H1 (cell line): ENCODE results near the gene KCTD2. TPM values are rescaled to one million over a fixed set of nuclear protein-coding genes. Genes with fewer than 3 reads are reported as not detected.
"Not testable (repeated sequence)": the region's sequence is repeated elsewhere in the genome, so short reads cannot be mapped to it uniquely, and the experiment has no call there.

Source experiments
- CTCF ChIA-PET: fragments of 300-600 bp; sonication (Branson Sonifier 250); formaldehyde crosslinking; loops from one replicate; lab custom pipeline; 2021; ENCODE audit not compliant: partially characterized antibody; lab: Charles Lee
- POLR2A ChIA-PET: fragments of 300-600 bp; sonication (Branson Sonifier 250); formaldehyde crosslinking; loops from one replicate; lab custom pipeline; 2021; ENCODE audit warnings: inconsistent platforms; ENCODE audit not compliant: partially characterized antibody; lab: Charles Lee
- DNase-seq, 2 experiments: peaks; one replicate each; pipeline versions ENCODE4 v3.0.0 to v3.0.0-alpha.2; 2010 to 2022; ENCODE audit warnings: low spot score in 2 of 2, low read depth in 1 of 2, mixed read lengths in 1 of 2
- FAIRE-seq: peaks from 2 replicates; lab custom pipeline; 2011; peaks lifted over from hg19 to GRCh38; lab: Jason Lieb, UNC
- H2AFZ ChIP-seq: 2 replicates; pipeline ENCODE4 v1.8.1; 2012; ENCODE audit warnings: low read length, inconsistent platforms
- H2AK5ac ChIP-seq: 2 replicates; pipeline ENCODE4 v1.6.1; 2013; ENCODE audit warnings: low read depth, low read length
- H2BK120ac ChIP-seq: replicated peaks from 2 replicates; pipeline ENCODE3; 2013; ENCODE audit warnings: low read depth, low read length, inconsistent platforms
- H2BK12ac ChIP-seq: 2 replicates; pipeline ENCODE4 v1.6.1; 2013; ENCODE audit warnings: low read depth, low read length
- H2BK15ac ChIP-seq: 2 replicates; pipeline ENCODE4 v1.6.1; 2013; ENCODE audit warnings: low read length
- H2BK20ac ChIP-seq: 2 replicates; pipeline ENCODE4 v1.6.1; 2013; ENCODE audit warnings: low read length
- H2BK5ac ChIP-seq: 2 replicates; pipeline ENCODE4 v1.6.1; 2013; ENCODE audit warnings: low read depth, low read length
- H3K14ac ChIP-seq: 2 replicates; pipeline ENCODE4 v1.6.1; 2013; ENCODE audit warnings: inconsistent platforms; ENCODE audit not compliant: insufficient read length
- H3K18ac ChIP-seq: 2 replicates; pipeline ENCODE4 v1.6.1; 2013; ENCODE audit warnings: low read length; ENCODE audit errors: extremely low read depth
- H3K23ac ChIP-seq: 2 replicates; pipeline ENCODE4 v1.6.1; 2013; ENCODE audit warnings: inconsistent platforms; ENCODE audit not compliant: insufficient read length
- H3K23me2 ChIP-seq: 2 replicates; pipeline ENCODE4 v1.6.1; 2013; ENCODE audit warnings: low read depth, low read length
- H3K27ac ChIP-seq: 2 replicates; pipeline ENCODE4 v1.6.1; 2011; ENCODE audit warnings: low read depth, low read length, inconsistent platforms
- H3K27me3 ChIP-seq, 4 experiments: replicated peaks in 1 of 4; 1 replicate in 1 of 4; 2 replicates in 3 of 4; pipeline versions ENCODE4 v1.6.1 to v1.8.1; 2011 to 2013; ENCODE audit warnings: low read length in 3 of 4, mild to moderate bottlenecking in 3 of 4, inconsistent platforms in 2 of 4, mixed read lengths in 2 of 4, moderate library complexity in 1 of 4; ENCODE audit not compliant: control insufficient read depth in 3 of 4, insufficient read depth in 3 of 4; ENCODE audit errors: extremely low read depth in 1 of 4
- H3K36me3 ChIP-seq, 4 experiments: 2 replicates each; pipeline versions ENCODE4 v1.6.1 to v1.8.1; 2011 to 2013; ENCODE audit warnings: mild to moderate bottlenecking in 4 of 4, low read length in 3 of 4, moderate library complexity in 2 of 4, control low read depth in 1 of 4, inconsistent platforms in 1 of 4; ENCODE audit not compliant: insufficient read depth in 4 of 4, control insufficient read depth in 2 of 4
- H3K4ac ChIP-seq: replicated peaks from 2 replicates; pipeline ENCODE3; 2013; ENCODE audit warnings: low read length, low read depth, mixed read lengths, inconsistent platforms; ENCODE audit not compliant: insufficient read length
- H3K4me1 ChIP-seq, 4 experiments: replicated peaks in 1 of 4; 1 replicate in 1 of 4; 2 replicates in 3 of 4; pipeline versions ENCODE4 v1.6.1 to v1.8.1; 2011 to 2013; ENCODE audit warnings: low read length in 3 of 4, inconsistent platforms in 2 of 4, mixed read lengths in 1 of 4; ENCODE audit not compliant: insufficient read depth in 4 of 4, control insufficient read depth in 3 of 4
- H3K4me2 ChIP-seq, 2 experiments: 2 replicates each; pipeline versions ENCODE4 v1.6.1 to v1.8.1; 2011 to 2013; ENCODE audit warnings: low read depth in 2 of 2, low read length in 2 of 2, control low read depth in 1 of 2, inconsistent platforms in 1 of 2, mild to moderate bottlenecking in 1 of 2; ENCODE audit not compliant: insufficient read depth in 1 of 2
- H3K4me3 ChIP-seq, 4 experiments: fragments of 200-600, 300-600 bp in 1 of 4; sonication (generic), shearing (Covaris generic), sonication (Bioruptor Twin) in 1 of 4; 2 replicates each; pipeline versions ENCODE4 v1.5.1 to v1.8.1; 2011 to 2016; ENCODE audit warnings: low read length in 4 of 4, low read depth in 3 of 4, control low read depth in 2 of 4, inconsistent platforms in 2 of 4, mild to moderate bottlenecking in 2 of 4, mixed read lengths in 1 of 4, moderate library complexity in 1 of 4; ENCODE audit not compliant: insufficient read depth in 2 of 4; ENCODE audit errors: extremely low read depth in 1 of 4
- H3K56ac ChIP-seq: replicated peaks from 2 replicates; pipeline ENCODE3; 2013; ENCODE audit warnings: low read depth, mild to moderate bottlenecking, mixed read lengths, low read length, inconsistent platforms; ENCODE audit not compliant: insufficient read length
- H3K79me1 ChIP-seq: 2 replicates; pipeline ENCODE4 v1.6.1; 2013; ENCODE audit warnings: low read depth, low read length, control low read depth
- H3K79me2 ChIP-seq, 2 experiments: 2 replicates each; pipeline versions ENCODE4 v1.6.1 to v1.8.1; 2012 to 2013; ENCODE audit warnings: low read length in 2 of 2, mild to moderate bottlenecking in 2 of 2, inconsistent platforms in 1 of 2; ENCODE audit not compliant: insufficient read depth in 2 of 2, control insufficient read depth in 1 of 2
- H3K9ac ChIP-seq, 4 experiments: replicated peaks in 1 of 4; 1 replicate in 1 of 4; 2 replicates in 3 of 4; pipeline versions ENCODE4 v1.6.1 to v1.8.1; 2011 to 2013; ENCODE audit warnings: low read depth in 3 of 4, low read length in 3 of 4, control low read depth in 2 of 4, mild to moderate bottlenecking in 2 of 4, moderate library complexity in 2 of 4, inconsistent platforms in 1 of 4; ENCODE audit errors: extremely low read depth in 1 of 4
- H3K9me3 ChIP-seq, 2 experiments: 2 replicates each; pipeline versions ENCODE4 v1.6.1 to v1.8.1; 2012 to 2013; ENCODE audit warnings: mild to moderate bottlenecking in 2 of 2, moderate library complexity in 2 of 2, control low read depth in 1 of 2, inconsistent platforms in 1 of 2, low read depth in 1 of 2, low read length in 1 of 2, mixed read lengths in 1 of 2; ENCODE audit not compliant: insufficient read depth in 2 of 2
- H4K20me1 ChIP-seq, 2 experiments: replicated peaks in 1 of 2; 2 replicates each; pipeline versions ENCODE3 to v1.8.1; 2011 to 2013; ENCODE audit warnings: inconsistent platforms in 2 of 2, low read length in 2 of 2, mild to moderate bottlenecking in 1 of 2; ENCODE audit not compliant: insufficient read depth in 2 of 2, control insufficient read depth in 1 of 2
- H4K5ac ChIP-seq: 2 replicates; pipeline ENCODE4 v1.6.1; 2013; ENCODE audit warnings: low read length, low read depth, mixed read lengths, inconsistent platforms; ENCODE audit not compliant: insufficient read length
- H4K8ac ChIP-seq: 2 replicates; pipeline ENCODE4 v1.8.0; 2013; ENCODE audit warnings: mild to moderate bottlenecking, moderate library complexity, low read length, inconsistent platforms; ENCODE audit not compliant: insufficient read depth; ENCODE audit errors: extremely low read depth
- H4K91ac ChIP-seq: replicated peaks from 2 replicates; pipeline ENCODE3; 2013; ENCODE audit warnings: low read length, mixed read lengths, inconsistent platforms; ENCODE audit not compliant: insufficient read length
- WGBS, 2 experiments: shearing (Covaris generic) in 1 of 2; methylation state at CpG; one replicate each; pipeline versions ENCODE4 v1.1.6 to v1.1.7; 2013 to 2015; ENCODE audit warnings: low lambda C conversion rate in 2 of 2, mixed read lengths in 2 of 2, inconsistent platforms in 1 of 2, low coverage in 1 of 2, missing lambda C conversion rate in 1 of 2; ENCODE audit not compliant: insufficient replicate concordance in 2 of 2, insufficient coverage in 1 of 2, insufficient read length in 1 of 2; ENCODE audit errors: extremely low coverage in 1 of 2, missing lambda C conversion rate in 1 of 2; 5-methylcytosine and 5-hydroxymethylcytosine counted together
- polyA plus RNA-seq, 7 experiments: library from polyadenylated mRNA; depleted of rRNA in 3 of 7; stranded (reverse) in 5 of 7; unstranded in 2 of 7; fragments of >200 nt in 5 of 7; fragments of 200-250 nt in 2 of 7; gene quantifications; 1 replicate in 5 of 7; 2 replicates in 1 of 7; 4 replicates in 1 of 7; pipeline versions ENCODE4 v1.2.1 to v1.2.3, GENCODE V29; 2011 to 2013; ENCODE audit warnings: missing spikeins in 2 of 7, mixed read lengths in 2 of 7
- total RNA-seq: library from RNA; stranded (reverse); fragmentation: NEBNext Ultra II Directional; extraction: Animal tissue kit (Norgen Biotek cat#: 25700); gene quantifications from 2 replicates; pipeline ENCODE4 v1.2.1, GENCODE V29; 2021

The KCTD2 gene
- total and polyA plus RNA-seq, 2 of the 8 experiments (the other 6 are each of a cell fraction or from before 2014, with no cell fraction given), result 33.7 to 36.8 TPM

DNA sequence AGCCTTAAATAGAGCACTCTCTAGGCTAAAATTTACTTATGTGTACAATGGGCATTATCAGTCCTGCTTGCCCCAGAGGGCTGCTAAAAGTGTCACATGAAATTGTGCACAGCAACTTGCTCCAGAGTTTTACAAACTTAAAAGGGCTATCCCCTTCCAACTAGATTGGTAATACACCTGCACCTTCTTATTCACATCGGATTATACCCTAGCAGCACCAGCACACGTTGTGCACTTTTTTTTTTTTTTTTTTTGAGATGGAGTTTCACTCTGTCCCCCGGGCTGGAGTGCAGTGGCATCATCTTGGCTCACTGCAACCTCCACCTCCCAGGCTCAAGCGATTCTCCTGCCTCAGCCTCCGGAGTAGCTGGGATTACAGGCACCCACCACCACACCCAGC lies 3.2 kb upstream of the KCTD2 start:
- not testable (repeated sequence) for H2BK15ac ChIP-seq, H2AK5ac ChIP-seq, H4K8ac ChIP-seq, H3K27me3 ChIP-seq, H3K4me3 ChIP-seq, H3K9me3 ChIP-seq, H3K14ac ChIP-seq, H3K27ac ChIP-seq, H3K79me1 ChIP-seq, H2AFZ ChIP-seq, H4K20me1 ChIP-seq, H2BK5ac ChIP-seq, H4K5ac ChIP-seq, FAIRE-seq, H3K23me2 ChIP-seq, H3K4me2 ChIP-seq, H3K18ac ChIP-seq, DNase-seq, H3K56ac ChIP-seq, H3K9ac ChIP-seq, H2BK12ac ChIP-seq, H3K23ac ChIP-seq
- Histone ChIP-seq H2BK120ac (peak overlapping the region; percentile 80), H3K4me1 (peaks cover 4 to 18% (median 6%) of the 10 kb centered on the region in 4 experiments; a peak in 6 of 7 replicates), H3K36me3 (peaks cover 4 to 37% (median 22%) of the 10 kb centered on the region in 4 experiments; a peak in 7 of 8 replicates), H3K79me2 (peaks cover 8 to 24% of the 10 kb centered on the region in 2 experiments), H3K4ac (peak overlapping the region; percentile 81), H2BK20ac (0 out of 2 replicates have a peak overlapping the region, but pooled peaks have one; percentile 72), H4K91ac (peak overlapping the region; percentile 15)
- 82% methylated on average over 4 of the region's 5 CpGs; no CpG with 5 or more reads in 1 of the 2 experiments for WGBS, 2 experiments
- ChIA-PET POLR2A (interaction anchor here (0.7 to 1.8 kb wide), 4 partner anchors 9 to 35 kb away, joined by 3 to 9 read pairs (median 4); partner anchors contain the start of gene MRPL58), CTCF (interaction anchor here (0.6 to 2.5 kb wide), 5 partner anchors 16 to 169 kb away, joined by 3 to 9 read pairs (median 4); no protein-coding TSS in a partner anchor)
